Measurements from ENCODE around the gene DYSF. TPM values are rescaled to one million over a fixed set of nuclear protein-coding genes. Genes with fewer than 3 reads are reported as not detected.

Gene DYSF
- total RNA-seq, 2 experiments from 2014 or later: not detected

GRCh38 chr2:71530211-71530610, 76.8 kb downstream of the DYSF start:
- Mint-ChIP-seq H3K4me1 (ENCODE audit: low read depth) (peaks cover 2% of the 10 kb centered on the region), H3K4me3 (no peak overlapping the region), H3K9me3 (no peaks in the 10 kb centered on the region), H3K27me3 (peaks cover 29% of the 10 kb centered on the region), H3K27ac (no peak overlapping the region), H3K36me3 (no peaks in the 10 kb centered on the region)
- ChIA-PET CTCF (interaction anchor here (0.6 to 1.7 kb wide), 11 partner anchors 16 to 620 kb away, joined by 3 to 8 read pairs (median 4); no protein-coding TSS in a partner anchor), POLR2A (no interaction called here)
- intact Hi-C loops (cut with micrococcal nuclease): loop anchor here (1.0 to 10.0 kb wide), 2 partner anchors 620 to 1215 kb away; no protein-coding TSS in a partner anchor
- no peak for DNase-seq

GRCh38 chr2:71530641-71531332, 77.4 kb downstream of the DYSF start:
- peak; percentile 28 for DNase-seq
- CTCF ChIA-PET: interaction anchor here (0.6 to 1.7 kb wide), 10 partner anchors 17 to 619 kb away, joined by 3 to 8 read pairs (median 4); no protein-coding TSS in a partner anchor
- no peaks in the 10 kb centered on the region for H3K36me3 Mint-ChIP-seq
- POLR2A ChIA-PET: no interaction called here
- peaks cover 2% of the 10 kb centered on the region for H3K4me1 Mint-ChIP-seq (ENCODE audit: low read depth)
- no peak overlapping the region for H3K27ac Mint-ChIP-seq
- H3K4me3 Mint-ChIP-seq: no peak overlapping the region
- peaks cover 28% of the 10 kb centered on the region for H3K27me3 Mint-ChIP-seq
- no peaks in the 10 kb centered on the region for H3K9me3 Mint-ChIP-seq
- intact Hi-C loops (cut with micrococcal nuclease): loop anchor here (1.0 to 10.0 kb wide), 2 partner anchors 620 to 1214 kb away; no protein-coding TSS in a partner anchor

DNA sequence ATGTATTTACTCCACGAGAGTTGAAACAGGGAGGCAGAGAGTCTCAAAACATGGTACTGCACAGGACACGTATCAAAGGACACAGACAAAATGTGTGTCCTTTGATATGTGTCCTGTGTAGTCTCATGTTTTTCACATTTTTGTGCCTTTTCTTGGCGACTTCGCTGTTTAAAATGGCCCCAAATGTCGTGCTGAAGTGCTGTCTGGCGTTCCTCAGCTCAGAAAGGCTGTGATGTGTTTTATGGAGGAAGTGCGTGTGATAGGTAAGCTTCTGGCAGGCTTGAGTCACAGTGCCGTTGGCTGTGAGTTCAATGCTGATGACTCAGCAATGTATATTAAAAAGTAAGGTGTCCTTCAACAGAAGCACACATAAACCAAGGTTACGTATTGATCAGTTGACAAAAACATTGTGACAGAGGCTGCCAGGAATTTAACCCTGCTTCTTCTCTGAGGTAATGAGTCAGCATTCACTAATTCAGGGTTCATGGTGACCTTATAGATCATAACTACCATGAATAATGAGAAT, 78.2 kb downstream of the DYSF start:
- POLR2A ChIA-PET: no interaction called here
- no peak overlapping the region for H3K27ac Mint-ChIP-seq
- DNase-seq: peak; percentile 17
- H3K36me3 Mint-ChIP-seq: no peaks in the 10 kb centered on the region
- peaks cover 26% of the 10 kb centered on the region for H3K27me3 Mint-ChIP-seq
- CTCF ChIA-PET: no interaction called here
- no peaks in the 10 kb centered on the region for H3K9me3 Mint-ChIP-seq
- intact Hi-C loops (cut with micrococcal nuclease): loop anchor here (10.0 kb wide), 1 partner anchor 1213 kb away; no protein-coding TSS in a partner anchor
- peaks cover 2% of the 10 kb centered on the region for H3K4me1 Mint-ChIP-seq (ENCODE audit: low read depth)
- no peak overlapping the region for H3K4me3 Mint-ChIP-seq

- ChIA-PET POLR2A (no interaction called here), CTCF (no interaction called here)
- Mint-ChIP-seq H3K36me3 (no peaks in the 10 kb centered on the region), H3K27me3 (peaks cover 26% of the 10 kb centered on the region), H3K27ac (no peak overlapping the region), H3K9me3 (no peaks in the 10 kb centered on the region), H3K4me3 (no peak overlapping the region), H3K4me1 (ENCODE audit: low read depth) (peaks cover 2% of the 10 kb centered on the region)
- intact Hi-C loops (cut with micrococcal nuclease): loop anchor here (10.0 kb wide), 1 partner anchor 1212 kb away; no protein-coding TSS in a partner anchor
- no peak for DNase-seq
Measured at GRCh38 chr2:71532327-71532726, 79.0 kb downstream of the DYSF start.

GRCh38 chr2:71534201-71534600, 80.8 kb downstream of the DYSF start:
- intact Hi-C loops (cut with micrococcal nuclease): loop anchor here (10.0 kb wide), 1 partner anchor 1211 kb away; no protein-coding TSS in a partner anchor
- Mint-ChIP-seq H3K36me3 (no peaks in the 10 kb centered on the region), H3K9me3 (no peaks in the 10 kb centered on the region), H3K4me1 (ENCODE audit: low read depth) (peaks cover 2% of the 10 kb centered on the region), H3K27ac (no peak overlapping the region), H3K27me3 (peaks cover 21% of the 10 kb centered on the region), H3K4me3 (no peak overlapping the region)
- POLR2A ChIA-PET: no interaction called here
- CTCF ChIA-PET: no interaction called here
- DNase-seq: no peak

GRCh38 chr2:71534826-71535225, 81.5 kb downstream of the DYSF start:
- POLR2A ChIA-PET: no interaction called here
- Mint-ChIP-seq H3K4me1 (ENCODE audit: low read depth) (peaks cover 2% of the 10 kb centered on the region), H3K27me3 (peaks cover 21% of the 10 kb centered on the region), H3K9me3 (no peaks in the 10 kb centered on the region), H3K4me3 (no peak overlapping the region), H3K36me3 (no peaks in the 10 kb centered on the region), H3K27ac (no peak overlapping the region)
- DNase-seq: no peak
- intact Hi-C loops (cut with micrococcal nuclease): loop anchor here (10.0 kb wide), 1 partner anchor 1210 kb away; no protein-coding TSS in a partner anchor
- CTCF ChIA-PET: interaction anchor here (0.8 kb wide), 1 partner anchor 11 kb away, joined by 3 read pairs; no protein-coding TSS in a partner anchor

DNA sequence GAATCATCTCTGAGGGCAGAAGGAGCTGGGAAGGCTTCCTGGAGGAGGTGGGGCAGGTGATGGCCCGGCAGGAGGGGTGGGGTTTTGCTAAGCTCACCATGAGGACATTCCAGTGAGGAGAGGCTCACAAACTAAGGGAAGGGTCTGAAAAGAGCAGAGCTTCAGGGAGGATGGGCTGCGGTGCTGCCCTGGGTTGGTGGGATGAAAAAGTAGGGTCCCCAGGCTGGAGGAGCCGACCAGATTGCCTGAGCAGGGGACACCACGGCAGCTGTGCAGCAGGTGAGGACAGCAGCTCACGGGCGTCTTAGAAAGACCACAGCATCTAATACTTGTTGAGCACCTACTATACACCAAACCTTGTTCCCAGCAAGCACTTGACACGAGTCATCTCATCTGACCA, 82.2 kb downstream of the DYSF start:
- Mint-ChIP-seq H3K4me1 (ENCODE audit: low read depth) (peaks cover 2% of the 10 kb centered on the region), H3K4me3 (no peak overlapping the region), H3K27me3 (peaks cover 21% of the 10 kb centered on the region), H3K36me3 (no peaks in the 10 kb centered on the region), H3K27ac (no peak overlapping the region), H3K9me3 (no peaks in the 10 kb centered on the region)
- POLR2A ChIA-PET: no interaction called here
- intact Hi-C loops (cut with micrococcal nuclease): loop anchor here (10.0 kb wide), 1 partner anchor 1209 kb away; no protein-coding TSS in a partner anchor
- CTCF ChIA-PET: interaction anchor here (0.8 to 1.6 kb wide), 3 partner anchors 9 to 614 kb away, joined by 3 to 5 read pairs (median 3); no protein-coding TSS in a partner anchor
- no peak for DNase-seq

- no peaks in the 10 kb centered on the region for H3K36me3 Mint-ChIP-seq
- H3K4me1 Mint-ChIP-seq (ENCODE audit: low read depth): peaks cover 2% of the 10 kb centered on the region
- H3K27me3 Mint-ChIP-seq: peaks cover 15% of the 10 kb centered on the region
- intact Hi-C loops (cut with micrococcal nuclease): loop anchor here (10.0 kb wide), 1 partner anchor 1209 kb away; no protein-coding TSS in a partner anchor
- ChIA-PET POLR2A (no interaction called here), CTCF (interaction anchor here (1.1 to 1.6 kb wide), 2 partner anchors 8 to 614 kb away, joined by 3 to 5 read pairs; no protein-coding TSS in a partner anchor)
- H3K9me3 Mint-ChIP-seq: no peaks in the 10 kb centered on the region
- no peak overlapping the region for H3K4me3 Mint-ChIP-seq
- H3K27ac Mint-ChIP-seq: no peak overlapping the region
- DNase-seq: no peak
Measured at GRCh38 chr2:71536226-71536671, 82.9 kb downstream of the DYSF start.

GRCh38 chr2:71538241-71538640, 84.9 kb downstream of the DYSF start:
- no peak for DNase-seq
- H3K27me3 Mint-ChIP-seq: peaks cover 6% of the 10 kb centered on the region
- intact Hi-C loops (cut with micrococcal nuclease): loop anchor here (10.0 kb wide), 1 partner anchor 1207 kb away; no protein-coding TSS in a partner anchor
- CTCF ChIA-PET: interaction anchor here (1.3 kb wide), 1 partner anchor 11 kb away, joined by 4 read pairs; no protein-coding TSS in a partner anchor
- H3K4me1 Mint-ChIP-seq (ENCODE audit: low read depth): no peaks in the 10 kb centered on the region
- H3K36me3 Mint-ChIP-seq: no peaks in the 10 kb centered on the region
- POLR2A ChIA-PET: no interaction called here
- H3K9me3 Mint-ChIP-seq: no peaks in the 10 kb centered on the region
- H3K4me3 Mint-ChIP-seq: no peak overlapping the region
- H3K27ac Mint-ChIP-seq: no peak overlapping the region

DNA sequence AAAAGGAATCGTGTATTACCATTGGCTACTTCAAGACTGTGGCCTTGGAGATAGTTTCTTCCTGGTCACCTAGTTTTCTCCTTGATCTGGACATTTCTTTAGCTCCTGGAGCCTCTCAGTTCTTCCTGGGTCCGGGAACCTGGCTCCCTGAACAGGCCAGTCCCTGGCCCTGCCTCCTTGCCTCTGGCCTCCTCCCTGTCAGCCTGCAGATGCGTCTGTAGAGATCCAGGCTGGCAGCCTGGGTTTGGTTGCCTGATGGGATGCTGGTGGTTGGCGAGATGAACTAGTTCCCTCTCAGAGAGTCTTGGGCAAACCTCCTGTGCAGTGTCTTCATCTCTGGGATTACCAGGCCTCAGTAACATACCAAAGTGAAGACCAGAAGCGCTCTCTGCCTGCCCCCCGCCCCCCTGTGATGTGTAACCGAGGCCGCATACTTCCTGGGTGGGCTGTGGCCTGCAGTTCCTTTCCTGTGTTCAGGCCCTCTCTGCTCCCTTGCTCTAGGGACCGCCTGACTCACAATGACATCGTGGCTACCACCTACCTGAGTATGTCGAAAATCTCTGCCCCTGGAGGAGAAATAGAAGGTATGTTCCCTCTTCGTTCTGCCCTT, 85.4 kb downstream of the DYSF start:
- H3K4me1 Mint-ChIP-seq (ENCODE audit: low read depth): no peaks in the 10 kb centered on the region
- H3K36me3 Mint-ChIP-seq: no peaks in the 10 kb centered on the region
- DNase-seq: no peak
- intact Hi-C loops (cut with micrococcal nuclease): loop anchor here (10.0 kb wide), 1 partner anchor 1206 kb away; no protein-coding TSS in a partner anchor
- ChIA-PET CTCF (interaction anchor here (1.3 kb wide), 1 partner anchor 10 kb away, joined by 4 read pairs; no protein-coding TSS in a partner anchor), POLR2A (no interaction called here)
- no peak overlapping the region for H3K27ac Mint-ChIP-seq
- peaks cover 4% of the 10 kb centered on the region for H3K27me3 Mint-ChIP-seq
- H3K4me3 Mint-ChIP-seq: no peak overlapping the region
- no peaks in the 10 kb centered on the region for H3K9me3 Mint-ChIP-seq

- CTCF ChIA-PET: interaction anchor here (1.2 kb wide), 1 partner anchor 610 kb away, joined by 4 read pairs; no protein-coding TSS in a partner anchor
- H3K4me3 Mint-ChIP-seq: no peak overlapping the region
- H3K9me3 Mint-ChIP-seq: no peaks in the 10 kb centered on the region
- no peak for DNase-seq
- no peaks in the 10 kb centered on the region for H3K36me3 Mint-ChIP-seq
- POLR2A ChIA-PET: no interaction called here
- intact Hi-C loops (cut with micrococcal nuclease): no loop called here
- peaks cover 11% of the 10 kb centered on the region for H3K27me3 Mint-ChIP-seq
- no peak overlapping the region for H3K27ac Mint-ChIP-seq
- peaks cover 9% of the 10 kb centered on the region for H3K4me1 Mint-ChIP-seq (ENCODE audit: low read depth)
Measured at GRCh38 chr2:71540818-71541217, 87.5 kb downstream of the DYSF start.
